Measurements from ENCODE around the gene PYGO2. TPM values are rescaled to one million over a fixed set of nuclear protein-coding genes. Genes with fewer than 3 reads are reported as not detected.
"Not testable (repeated sequence)": the region's sequence is repeated elsewhere in the genome, so short reads cannot be mapped to it uniquely, and the experiment has no call there.

PYGO2 gene
- total and polyA plus RNA-seq, 7 experiments from 2014 or later = 33.0 to 69.5 (median 46.2) TPM

GRCh38 chr1:154908129-154908528 is 53.5 kb downstream of the PYGO2 start:
- H3K4me3 ChIP-seq (ENCODE audit: low read length); H3K27me3 ChIP-seq (ENCODE audit: control insufficient read depth in 2 of 2, insufficient read depth in 2 of 2, low read length in 2 of 2); DNase-seq; H3K4me1 Mint-ChIP-seq; intact Hi-C loops (cut with micrococcal nuclease); H3K4me3 Mint-ChIP-seq; ATAC-seq; H3K9me3 Mint-ChIP-seq; H3K27ac Mint-ChIP-seq; POLR2A ChIA-PET; H3K27me3 Mint-ChIP-seq; H3K27ac ChIP-seq (ENCODE audit: low read depth, low read length); H3K36me3 ChIP-seq (ENCODE audit: control insufficient read depth in 2 of 3, insufficient read depth in 3 of 3, low read length in 3 of 3); H3K4me1 ChIP-seq (ENCODE audit: control insufficient read depth in 2 of 2, insufficient read depth in 2 of 2, low read length in 2 of 2); H3K36me3 Mint-ChIP-seq; H3K9me3 ChIP-seq (ENCODE audit: control insufficient read depth in 2 of 3, low read length in 3 of 3): not testable (repeated sequence)
- CTCF ChIA-PET = interaction anchor here (0.6 kb wide), 1 partner anchor 22 kb away, joined by 3 read pairs; no protein-coding TSS in a partner anchor

Small RNA genes within 50 kb of the gene (microRNA-seq; reads per million reads assigned to microRNA genes)
- gene MIR4258 (ENCODE audit: borderline microRNAs expressed) = not detected

Other genes starting within 250 kb of the PYGO2 start
- gene KCNN3, start 91.5 kb downstream of the PYGO2 start, total RNA-seq = under 1 TPM in 4 of 5 experiments, not detected in 1; 0.05 to 0.29 (median 0.15) TPM
- not detected for gene KCNN3, start 91.5 kb downstream of the PYGO2 start, polyA plus RNA-seq
- gene PMVK, start 25.1 kb downstream of the PYGO2 start, total RNA-seq = 10 to 100 TPM; 11.3 to 35.1 (median 12.6) TPM
- 10 to 100 TPM; 38.7 to 41.4 TPM for gene PMVK, start 25.1 kb downstream of the PYGO2 start, polyA plus RNA-seq
- gene PBXIP1, start 5.7 kb downstream of the PYGO2 start, total RNA-seq = 100 to 1,000 TPM; 107 to 390 (median 383) TPM
- 100 to 1,000 TPM; 234 to 318 TPM for gene PBXIP1, start 5.7 kb downstream of the PYGO2 start, polyA plus RNA-seq
- gene SHC1, start 9.0 kb upstream of the PYGO2 start, total RNA-seq = 10 to 100 TPM; 71.0 to 76.9 (median 73.7) TPM
- 10 to 100 TPM; 29.6 to 38.3 TPM for gene SHC1, start 9.0 kb upstream of the PYGO2 start, polyA plus RNA-seq
- gene CKS1B, start 12.9 kb upstream of the PYGO2 start, total RNA-seq = 100 to 1,000 TPM in 1 of 5 experiments, 10 to 100 TPM in 3, 1 to 10 TPM in 1; 8.4 to 105 (median 10.2) TPM
- gene CKS1B, start 12.9 kb upstream of the PYGO2 start, polyA plus RNA-seq = 10 to 100 TPM; 37.1 to 55.2 TPM
- 10 to 100 TPM; 24.4 to 50.2 (median 50.0) TPM for gene FLAD1, start 21.6 kb upstream of the PYGO2 start, total RNA-seq
- 10 to 100 TPM; 33.3 to 45.8 TPM for gene FLAD1, start 21.6 kb upstream of the PYGO2 start, polyA plus RNA-seq
- gene LENEP, start 31.8 kb upstream of the PYGO2 start, total RNA-seq = 1 to 10 TPM in 3 of 5 experiments, not detected in 2; 1.4 to 3.2 (median 2.6) TPM
- gene LENEP, start 31.8 kb upstream of the PYGO2 start, polyA plus RNA-seq = not detected
- 100 to 1,000 TPM in 1 of 5 experiments, 10 to 100 TPM in 4; 42.7 to 139 (median 61.0) TPM for gene ZBTB7B, start 41.0 kb upstream of the PYGO2 start, total RNA-seq
- 1 to 10 TPM; 3.0 to 6.7 TPM for gene ZBTB7B, start 41.0 kb upstream of the PYGO2 start, polyA plus RNA-seq
- 1 to 10 TPM in 4 of 5 experiments, under 1 TPM in 1; 0.22 to 3.3 (median 2.4) TPM for gene DCST2, start 72.0 kb upstream of the PYGO2 start, total RNA-seq
- gene DCST2, start 72.0 kb upstream of the PYGO2 start, polyA plus RNA-seq = not detected
- gene DCST1, start 72.0 kb upstream of the PYGO2 start, total RNA-seq = under 1 TPM in 3 of 5 experiments, not detected in 2; 0.19 to 0.78 (median 0.42) TPM
- gene DCST1, start 72.0 kb upstream of the PYGO2 start, polyA plus RNA-seq = not detected
- gene ADAM15, start 89.5 kb upstream of the PYGO2 start, total RNA-seq = 10 to 100 TPM; 16.9 to 53.7 (median 28.8) TPM
- 1 to 10 TPM; 5.8 to 8.5 TPM for gene ADAM15, start 89.5 kb upstream of the PYGO2 start, polyA plus RNA-seq
- gene EFNA4, start 102.0 kb upstream of the PYGO2 start, total RNA-seq = 1 to 10 TPM; 3.9 to 9.4 (median 7.7) TPM
- gene EFNA4, start 102.0 kb upstream of the PYGO2 start, polyA plus RNA-seq = 1 to 10 TPM; 2.1 to 3.9 TPM
- 1 to 10 TPM in 4 of 5 experiments, under 1 TPM in 1; 0.42 to 4.0 (median 2.7) TPM for gene EFNA3, start 117.1 kb upstream of the PYGO2 start, total RNA-seq
- gene EFNA3, start 117.1 kb upstream of the PYGO2 start, polyA plus RNA-seq = under 1 TPM; 0.51 to 0.72 TPM
- gene EFNA1, start 166.1 kb upstream of the PYGO2 start, total RNA-seq = 1 to 10 TPM in 4 of 5 experiments, not detected in 1; 4.0 to 7.3 (median 5.6) TPM
- 10 to 100 TPM; 11.1 to 16.8 TPM for gene EFNA1, start 166.1 kb upstream of the PYGO2 start, polyA plus RNA-seq
- gene SLC50A1, start 174.1 kb upstream of the PYGO2 start, total RNA-seq = 10 to 100 TPM; 21.1 to 35.6 (median 24.3) TPM
- 10 to 100 TPM; 51.0 to 64.8 TPM for gene SLC50A1, start 174.1 kb upstream of the PYGO2 start, polyA plus RNA-seq
- 10 to 100 TPM; 29.1 to 50.4 (median 43.8) TPM for gene DPM3, start 178.7 kb upstream of the PYGO2 start, total RNA-seq
- gene DPM3, start 178.7 kb upstream of the PYGO2 start, polyA plus RNA-seq = 100 to 1,000 TPM in 1 of 2 donors, 10 to 100 TPM in 1; 99.2 to 128 TPM
- gene KRTCAP2, start 211.5 kb upstream of the PYGO2 start, total RNA-seq = 100 to 1,000 TPM in 4 of 5 experiments, 10 to 100 TPM in 1; 97.4 to 236 (median 155) TPM
- gene KRTCAP2, start 211.5 kb upstream of the PYGO2 start, polyA plus RNA-seq = 100 to 1,000 TPM; 450 to 469 TPM
- gene TRIM46, start 212.1 kb upstream of the PYGO2 start, total RNA-seq = 10 to 100 TPM in 1 of 5 experiments, 1 to 10 TPM in 4; 3.5 to 21.9 (median 4.1) TPM
- 1 to 10 TPM in 1 of 2 donors, under 1 TPM in 1; 0.69 to 1.3 TPM for gene TRIM46, start 212.1 kb upstream of the PYGO2 start, polyA plus RNA-seq
- 10 to 100 TPM; 26.0 to 35.9 (median 28.1) TPM for gene THBS3, start 246.1 kb upstream of the PYGO2 start, total RNA-seq
- gene THBS3, start 246.1 kb upstream of the PYGO2 start, polyA plus RNA-seq = 1 to 10 TPM in 1 of 2 donors, under 1 TPM in 1; 0.87 to 2.6 TPM
- 10 to 100 TPM; 19.5 to 40.8 (median 22.0) TPM for gene MTX1, start 246.9 kb upstream of the PYGO2 start, total RNA-seq
- 10 to 100 TPM; 48.9 to 49.9 TPM for gene MTX1, start 246.9 kb upstream of the PYGO2 start, polyA plus RNA-seq

Measured in naive thymus-derived CD4-positive, alpha-beta T cell (primary cell).